Smooth muscle cell (in vitro differentiated cells): Measurements from ENCODE around the gene PROZ. TPM values are rescaled to one million over a fixed set of nuclear protein-coding genes. Genes with fewer than 3 reads are reported as not detected.

Experiments used
- DNase-seq: peaks from one replicate; lab custom pipeline; 2025; ENCODE audit not compliant: unreplicated experiment; lab: John Stamatoyannopoulos, UW
- H2AFZ ChIP-seq: fragments of 200-600 bp; sonication (generic); 2 replicates; pipeline ENCODE4 v1.6.0; 2016; ENCODE audit warnings: antibody characterized with exemption, low read depth, mild to moderate bottlenecking
- H3F3A ChIP-seq: fragments of 200-600 bp; sonication (generic); 2 replicates; pipeline ENCODE4 v1.6.0; 2017; ENCODE audit warnings: antibody characterized with exemption, low read depth
- H3K27ac ChIP-seq: fragments of 200-600 bp; sonication (generic); 2 replicates; pipeline ENCODE4 v1.5.1; 2016; ENCODE audit warnings: low read depth, mild to moderate bottlenecking
- H3K27me3 ChIP-seq: fragments of 200-600 bp; sonication (generic); 2 replicates; pipeline ENCODE4 v1.6.1; 2016; ENCODE audit warnings: low read depth, mild to moderate bottlenecking
- H3K36me3 ChIP-seq: fragments of 200-600 bp; sonication (generic); 2 replicates; pipeline ENCODE4 v1.5.1; 2016; ENCODE audit warnings: low read depth
- H3K4me1 ChIP-seq: fragments of 200-600 bp; sonication (generic); 2 replicates; pipeline ENCODE4 v1.5.1; 2016; ENCODE audit warnings: low read depth
- H3K4me2 ChIP-seq: fragments of 200-600 bp; sonication (generic); 2 replicates; pipeline ENCODE4 v1.6.0; 2016; ENCODE audit warnings: mild to moderate bottlenecking
- H3K4me3 ChIP-seq: fragments of 200-600 bp; sonication (generic); 2 replicates; pipeline ENCODE4 v1.5.1; 2016; ENCODE audit warnings: mild to moderate bottlenecking
- H3K79me2 ChIP-seq: fragments of 200-600 bp; sonication (generic); 2 replicates; pipeline ENCODE4 v1.6.0; 2016; ENCODE audit warnings: low read depth, mild to moderate bottlenecking
- H3K9ac ChIP-seq: fragments of 200-600 bp; sonication (generic); 2 replicates; pipeline ENCODE4 v1.6.0; 2016; ENCODE audit warnings: low read depth
- H3K9me3 ChIP-seq: fragments of 200-600 bp; sonication (generic); replicated peaks from 2 replicates; pipeline ENCODE4 v1.5.1; 2016; ENCODE audit warnings: low read depth
- H4K20me1 ChIP-seq: fragments of 200-600 bp; sonication (generic); 2 replicates; pipeline ENCODE4 v1.6.0; 2016; ENCODE audit warnings: low read depth
- CTCF ChIP-seq: fragments of 200-600 bp; sonication (generic); IDR thresholded peaks from 2 replicates; pipeline ENCODE4 v1.5.1; 2017; ENCODE audit warnings: borderline replicate concordance, mild to moderate bottlenecking, antibody characterized with exemption; ENCODE audit not compliant: insufficient read depth, poor library complexity, severe bottlenecking
- WGBS: methylation state at CpG from one replicate; pipeline ENCODE4 v1.1.7; 2016; ENCODE audit warnings: low lambda C conversion rate; 5-methylcytosine and 5-hydroxymethylcytosine counted together
- polyA plus RNA-seq: library from polyadenylated mRNA; unstranded; fragments of >200 nt; fragmentation: Nextera tagmentation; extraction: Ambion mirVana; gene quantifications from 2 replicates; pipeline ENCODE4 v1.2.1, GENCODE V29; 2016
- total RNA-seq: library from RNA; depleted of rRNA; stranded (reverse); fragments of >200 nt; gene quantifications from 2 replicates; pipeline ENCODE4 v1.2.3, GENCODE V29; 2014

PROZ gene
- total RNA-seq (not detected in 2 replicates), polyA plus RNA-seq (not detected in 2 replicates)

- Histone ChIP-seq H3K9me3 (no peaks in the 10 kb centered on the region), H3K9ac (no peak within 1 kb of the TSS), H3K27ac (no peak within 1 kb of the TSS), H3K36me3 (no peaks in the 10 kb centered on the region), H3K4me1 (peaks cover 10% of the 10 kb centered on the region), H3K4me2 (no peak within 1 kb of the TSS), H3K4me3 (no peak within 1 kb of the TSS), H3K27me3 (peaks cover 5% of the 10 kb centered on the region), H3F3A (peaks cover 5% of the 10 kb centered on the region), H3K79me2 (no peaks in the 10 kb centered on the region), H4K20me1 (no peaks in the 10 kb centered on the region), H2AFZ (no peak within 1 kb of the TSS)
- DNase-seq = no peak
- 75% methylated on average over 16 of the region's 16 CpGs for WGBS
- TF ChIP-seq CTCF = no peak
Observed at GRCh38 chr13:113157929-113158747, at the start of gene PROZ. PROZ (plus strand) TSS chr13:113158648; CDS start chr13:113158661, 13 bp downstream.

- DNase-seq = no peak
- Histone ChIP-seq H4K20me1 (no peaks in the 10 kb centered on the region), H2AFZ (peak overlapping the region; percentile 62), H3K9ac (no peak overlapping the region), H3K36me3 (no peaks in the 10 kb centered on the region), H3K4me2 (peak overlapping the region; percentile 88), H3K27me3 (peaks cover 5% of the 10 kb centered on the region), H3K27ac (no peak overlapping the region), H3K9me3 (no peaks in the 10 kb centered on the region), H3F3A (no peaks in the 10 kb centered on the region), H3K79me2 (no peaks in the 10 kb centered on the region), H3K4me3 (peak overlapping the region; percentile 48), H3K4me1 (no peaks in the 10 kb centered on the region)
- no peak for TF ChIP-seq CTCF
- 36% methylated on average over 59 of the region's 73 CpGs for whole genome bisulfite sequencing
Observed at GRCh38 chr13:113109151-113110047, 49.0 kb upstream of the PROZ start.

- peak overlapping the region; percentile 62 for H2AFZ ChIP-seq
Observed at GRCh38 chr13:113110048-113110851, 48.2 kb upstream of the PROZ start.

More at GRCh38 chr13:113110048-113110851, 48.2 kb upstream of the PROZ start:
- no peaks in the 10 kb centered on the region for H4K20me1 ChIP-seq
- DNase-seq = no peak
- H3K36me3 ChIP-seq = no peaks in the 10 kb centered on the region
- WGBS = 15% methylated on average over 66 of the region's 99 CpGs
- no peaks in the 10 kb centered on the region for H3K79me2 ChIP-seq
- H3K4me2 ChIP-seq = peak overlapping the region; percentile 88
- no peaks in the 10 kb centered on the region for H3F3A ChIP-seq
- no peaks in the 10 kb centered on the region for H3K9me3 ChIP-seq
- H3K4me1 ChIP-seq = no peaks in the 10 kb centered on the region
- no peak overlapping the region for H3K27ac ChIP-seq
- H3K4me3 ChIP-seq = peak overlapping the region; percentile 48
- H3K27me3 ChIP-seq = peaks cover 5% of the 10 kb centered on the region
- no peak overlapping the region for H3K9ac ChIP-seq
- TF ChIP-seq CTCF = no peak
